ENCODE data around the gene PITX2. TPM values are rescaled to one million over a fixed set of nuclear protein-coding genes. Genes with fewer than 3 reads are reported as not detected.
A peak's percentile ranks its signal among the peaks of the same experiment; 100 is the strongest.

The PITX2 gene
- total RNA-seq, 1 experiment from 2014 or later, result 24.9 TPM

- TF ChIP-seq, protein P1, sequence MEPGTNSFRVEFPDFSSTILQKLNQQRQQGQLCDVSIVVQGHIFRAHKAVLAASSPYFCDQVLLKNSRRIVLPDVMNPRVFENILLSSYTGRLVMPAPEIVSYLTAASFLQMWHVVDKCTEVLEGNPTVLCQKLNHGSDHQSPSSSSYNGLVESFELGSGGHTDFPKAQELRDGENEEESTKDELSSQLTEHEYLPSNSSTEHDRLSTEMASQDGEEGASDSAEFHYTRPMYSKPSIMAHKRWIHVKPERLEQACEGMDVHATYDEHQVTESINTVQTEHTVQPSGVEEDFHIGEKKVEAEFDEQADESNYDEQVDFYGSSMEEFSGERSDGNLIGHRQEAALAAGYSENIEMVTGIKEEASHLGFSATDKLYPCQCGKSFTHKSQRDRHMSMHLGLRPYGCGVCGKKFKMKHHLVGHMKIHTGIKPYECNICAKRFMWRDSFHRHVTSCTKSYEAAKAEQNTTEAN (CRISPR knock-in tag; IDR thresholded peaks at IDR 0.05), result 0 out of 2 replicates have a peak, but pooled peaks have one; percentile 46
- TF ChIP-seq TP53 (CRISPR knock-in tag; IDR thresholded peaks at IDR 0.05) (no peak; the same call in 1 of the 2 replicates), FOXJ3 (CRISPR knock-in tag; IDR thresholded peaks at IDR 0.05; ENCODE audit: borderline replicate concordance) (no peak), USF1 (CRISPR knock-in tag; IDR thresholded peaks at IDR 0.05) (no peak; the same call in 1 of the 2 replicates), ZNF219 (CRISPR knock-in tag; IDR thresholded peaks at IDR 0.05; ENCODE audit: borderline replicate concordance) (no peak), MYBL2 (CRISPR knock-in tag; IDR thresholded peaks at IDR 0.05) (peak; percentile 74; the same call in 1 of the 2 replicates), USF2 (CRISPR knock-in tag; IDR thresholded peaks at IDR 0.05) (no peak), TCF7 (CRISPR knock-in tag; IDR thresholded peaks at IDR 0.05; ENCODE audit: low read depth) (no peak), NFE2L1 (CRISPR knock-in tag; IDR thresholded peaks at IDR 0.05) (0 out of 2 replicates have a peak, but pooled peaks have one; percentile 59), TEAD1 (CRISPR knock-in tag; IDR thresholded peaks at IDR 0.05) (peak; percentile 75), ATF1 (CRISPR knock-in tag; IDR thresholded peaks at IDR 0.05) (no peak), SOX15 (CRISPR knock-in tag; IDR thresholded peaks at IDR 0.05) (no peak), ETV6 (CRISPR knock-in tag; IDR thresholded peaks at IDR 0.05) (no peak), HMGA2 (CRISPR knock-in tag; IDR thresholded peaks at IDR 0.05) (no peak), CDX4 (CRISPR knock-in tag; IDR thresholded peaks at IDR 0.05; ENCODE audit: borderline replicate concordance) (no peak), ZNF423 (CRISPR knock-in tag; IDR thresholded peaks at IDR 0.05) (no peak)
These were observed 9.0 kb upstream of the PITX2 start (continued) for GRCh38 chr4:110631584-110632505.

DNA sequence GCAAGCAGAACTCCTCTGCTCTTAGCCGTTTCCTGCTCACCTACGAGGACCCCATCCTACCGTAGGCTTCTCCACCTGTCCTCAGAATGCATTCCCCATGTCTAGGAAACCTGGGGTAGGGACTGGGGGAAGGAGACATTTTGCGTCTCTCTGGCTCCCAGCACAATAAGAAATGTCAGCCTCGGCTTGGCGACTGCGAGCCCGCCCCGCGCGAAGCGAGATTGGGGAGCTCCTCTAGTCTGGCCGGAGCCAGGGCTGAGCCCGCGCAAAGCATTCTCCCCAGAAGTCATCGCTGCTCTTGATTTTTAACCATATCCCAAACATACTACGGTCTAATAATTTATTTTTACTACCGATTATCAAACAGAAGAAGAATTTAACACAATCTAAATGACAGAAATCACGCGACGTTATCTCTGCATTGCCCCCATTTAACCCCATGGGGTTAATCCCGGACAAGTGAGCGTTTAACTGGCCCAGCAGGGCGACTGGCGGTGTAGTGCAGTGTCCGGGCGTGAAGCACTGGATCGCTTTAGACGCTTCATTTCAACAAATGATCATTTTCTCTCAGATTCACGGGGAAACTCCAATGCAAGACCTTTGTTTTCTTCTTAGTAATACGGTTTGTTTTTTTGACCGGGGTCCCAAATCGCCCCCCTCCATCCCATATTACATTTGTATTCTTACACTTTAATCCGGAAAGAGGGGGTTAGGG, 8.0 kb upstream of the PITX2 start:
- TF ChIP-seq TEAD1 (CRISPR knock-in tag; IDR thresholded peaks at IDR 0.05) (no peak), PREB (CRISPR knock-in tag; IDR thresholded peaks at IDR 0.05; ENCODE audit: borderline replicate concordance) (no peak), PRRX2 (CRISPR knock-in tag; IDR thresholded peaks at IDR 0.05) (no peak), TEAD4 (CRISPR knock-in tag; IDR thresholded peaks at IDR 0.05) (no peak)
- TF ChIP-seq, protein P2, sequence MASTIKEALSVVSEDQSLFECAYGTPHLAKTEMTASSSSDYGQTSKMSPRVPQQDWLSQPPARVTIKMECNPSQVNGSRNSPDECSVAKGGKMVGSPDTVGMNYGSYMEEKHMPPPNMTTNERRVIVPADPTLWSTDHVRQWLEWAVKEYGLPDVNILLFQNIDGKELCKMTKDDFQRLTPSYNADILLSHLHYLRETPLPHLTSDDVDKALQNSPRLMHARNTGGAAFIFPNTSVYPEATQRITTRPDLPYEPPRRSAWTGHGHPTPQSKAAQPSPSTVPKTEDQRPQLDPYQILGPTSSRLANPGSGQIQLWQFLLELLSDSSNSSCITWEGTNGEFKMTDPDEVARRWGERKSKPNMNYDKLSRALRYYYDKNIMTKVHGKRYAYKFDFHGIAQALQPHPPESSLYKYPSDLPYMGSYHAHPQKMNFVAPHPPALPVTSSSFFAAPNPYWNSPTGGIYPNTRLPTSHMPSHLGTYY (CRISPR knock-in tag; IDR thresholded peaks at IDR 0.05), result no peak
- TF ChIP-seq, protein P3, sequence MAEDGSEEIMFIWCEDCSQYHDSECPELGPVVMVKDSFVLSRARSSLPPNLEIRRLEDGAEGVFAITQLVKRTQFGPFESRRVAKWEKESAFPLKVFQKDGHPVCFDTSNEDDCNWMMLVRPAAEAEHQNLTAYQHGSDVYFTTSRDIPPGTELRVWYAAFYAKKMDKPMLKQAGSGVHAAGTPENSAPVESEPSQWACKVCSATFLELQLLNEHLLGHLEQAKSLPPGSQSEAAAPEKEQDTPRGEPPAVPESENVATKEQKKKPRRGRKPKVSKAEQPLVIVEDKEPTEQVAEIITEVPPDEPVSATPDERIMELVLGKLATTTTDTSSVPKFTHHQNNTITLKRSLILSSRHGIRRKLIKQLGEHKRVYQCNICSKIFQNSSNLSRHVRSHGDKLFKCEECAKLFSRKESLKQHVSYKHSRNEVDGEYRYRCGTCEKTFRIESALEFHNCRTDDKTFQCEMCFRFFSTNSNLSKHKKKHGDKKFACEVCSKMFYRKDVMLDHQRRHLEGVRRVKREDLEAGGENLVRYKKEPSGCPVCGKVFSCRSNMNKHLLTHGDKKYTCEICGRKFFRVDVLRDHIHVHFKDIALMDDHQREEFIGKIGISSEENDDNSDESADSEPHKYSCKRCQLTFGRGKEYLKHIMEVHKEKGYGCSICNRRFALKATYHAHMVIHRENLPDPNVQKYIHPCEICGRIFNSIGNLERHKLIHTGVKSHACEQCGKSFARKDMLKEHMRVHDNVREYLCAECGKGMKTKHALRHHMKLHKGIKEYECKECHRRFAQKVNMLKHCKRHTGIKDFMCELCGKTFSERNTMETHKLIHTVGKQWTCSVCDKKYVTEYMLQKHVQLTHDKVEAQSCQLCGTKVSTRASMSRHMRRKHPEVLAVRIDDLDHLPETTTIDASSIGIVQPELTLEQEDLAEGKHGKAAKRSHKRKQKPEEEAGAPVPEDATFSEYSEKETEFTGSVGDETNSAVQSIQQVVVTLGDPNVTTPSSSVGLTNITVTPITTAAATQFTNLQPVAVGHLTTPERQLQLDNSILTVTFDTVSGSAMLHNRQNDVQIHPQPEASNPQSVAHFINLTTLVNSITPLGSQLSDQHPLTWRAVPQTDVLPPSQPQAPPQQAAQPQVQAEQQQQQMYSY (CRISPR knock-in tag; IDR thresholded peaks at IDR 0.05), result no peak
- TF ChIP-seq, protein P4, sequence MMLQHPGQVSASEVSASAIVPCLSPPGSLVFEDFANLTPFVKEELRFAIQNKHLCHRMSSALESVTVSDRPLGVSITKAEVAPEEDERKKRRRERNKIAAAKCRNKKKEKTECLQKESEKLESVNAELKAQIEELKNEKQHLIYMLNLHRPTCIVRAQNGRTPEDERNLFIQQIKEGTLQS (CRISPR knock-in tag; conservative IDR thresholded peaks at IDR 0.05), result no peak
- DNase-seq (ENCODE audit: low spot score) (peak; percentile 44), ATAC-seq (peak; percentile 8)
- ChIA-PET CTCF (interaction anchor here (0.6 to 1.7 kb wide), 6 partner anchors 11 to 844 kb away, joined by 3 to 7 read pairs (median 4); no protein-coding TSS in a partner anchor), POLR2A (interaction anchor here (0.6 kb wide), 1 partner anchor 504 kb away, joined by 6 read pairs; no protein-coding TSS in a partner anchor)
- H3K27ac Mint-ChIP-seq, result no peak overlapping the region
- peak overlapping the region; percentile 85 for H3K4me3 Mint-ChIP-seq
- H3K36me3 Mint-ChIP-seq, result no peaks in the 10 kb centered on the region
- H3K9me3 Mint-ChIP-seq, result no peaks in the 10 kb centered on the region
- peaks cover 71% of the 10 kb centered on the region for H3K4me1 Mint-ChIP-seq
- peaks cover 100% of the 10 kb centered on the region for H3K27me3 Mint-ChIP-seq (ENCODE audit: low read depth)
